Nephron (organoid): ENCODE results near the gene C6orf62.
"Not testable (repeated sequence)": the region's sequence is repeated elsewhere in the genome, so short reads cannot be mapped to it uniquely, and the experiment has no call there.

Source experiments
- H3K27ac Mint-ChIP-seq, 3 experiments: 2 replicates each; pipeline ENCODE4 v1.8.0; 2020; ENCODE audit warnings: mixed read lengths in 3 of 3, mild to moderate bottlenecking in 2 of 3, moderate library complexity in 1 of 3
- H3K27me3 Mint-ChIP-seq: 2 replicates; pipeline ENCODE4 v1.8.0; 2021; ENCODE audit warnings: low read depth, mild to moderate bottlenecking, moderate library complexity, mixed read lengths
- H3K36me3 Mint-ChIP-seq: 2 replicates; pipeline ENCODE4 v1.8.0; 2020; ENCODE audit warnings: low read depth, mixed read lengths
- H3K4me1 Mint-ChIP-seq: 2 replicates; pipeline ENCODE4 v1.8.0; 2020; ENCODE audit warnings: mixed read lengths
- H3K4me3 Mint-ChIP-seq, 3 experiments: 2 replicates each; pipeline ENCODE4 v1.8.0; 2020; ENCODE audit warnings: mild to moderate bottlenecking in 3 of 3, mixed read lengths in 3 of 3, moderate library complexity in 2 of 3
- H3K9me3 Mint-ChIP-seq: 2 replicates; pipeline ENCODE4 v1.8.0; 2020; ENCODE audit warnings: mixed read lengths
- CTCF ChIP-seq, 3 experiments: fragments of 200-600 bp; sonication (generic); IDR thresholded peaks; one replicate each; pipeline ENCODE4 v1.5.0; 2021; ENCODE audit warnings: antibody characterized with exemption in 3 of 3; ENCODE audit not compliant: unreplicated experiment in 3 of 3

The C6orf62 gene

DNA sequence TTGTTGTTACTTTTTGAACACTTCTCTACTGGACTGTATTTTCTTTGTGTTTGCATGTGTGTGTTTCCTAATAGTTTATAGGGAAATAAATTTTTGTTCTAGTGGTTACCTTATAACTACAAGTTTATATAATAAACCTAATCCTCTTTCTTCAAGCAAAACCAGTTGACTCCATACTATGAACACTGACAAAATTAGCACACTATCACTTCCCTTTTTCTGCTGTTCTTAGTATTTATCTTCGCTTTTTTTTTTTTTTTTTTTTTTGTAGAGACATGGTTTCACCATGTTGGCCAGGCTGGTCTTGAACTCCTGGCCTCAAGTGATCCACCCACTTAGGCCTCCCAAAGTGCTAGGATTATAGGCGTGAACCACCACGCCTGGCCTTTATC is 25.0 kb upstream of the C6orf62 start:
- no peaks in the 10 kb centered on the region for H3K36me3 Mint-ChIP-seq
- no peak overlapping the region for H3K27ac Mint-ChIP-seq
- H3K9me3 Mint-ChIP-seq: no peaks in the 10 kb centered on the region
- no peaks in the 10 kb centered on the region for H3K4me1 Mint-ChIP-seq
- no peak overlapping the region for H3K4me3 Mint-ChIP-seq
- TF ChIP-seq CTCF (IDR thresholded peaks at IDR 0.05; ENCODE audit: unreplicated experiment in 3 of 3): no peak
- H3K27me3 Mint-ChIP-seq: peaks cover 4% of the 10 kb centered on the region

GRCh38 chr6:24743265-24743943 is 24.4 kb upstream of the C6orf62 start:
- Mint-ChIP-seq H3K4me3 (no peak overlapping the region), H3K36me3 (no peaks in the 10 kb centered on the region), H3K4me1 (no peaks in the 10 kb centered on the region), H3K9me3 (no peaks in the 10 kb centered on the region), H3K27ac (no peak overlapping the region), H3K27me3 (peaks cover 4% of the 10 kb centered on the region)
- TF ChIP-seq CTCF (IDR thresholded peaks at IDR 0.05; ENCODE audit: unreplicated experiment in 3 of 3): no peak

- H3K36me3 Mint-ChIP-seq: no peaks in the 10 kb centered on the region
- no peak for TF ChIP-seq CTCF (IDR thresholded peaks at IDR 0.05; ENCODE audit: unreplicated experiment in 3 of 3)
- no peaks in the 10 kb centered on the region for H3K9me3 Mint-ChIP-seq
- H3K4me3 Mint-ChIP-seq: no peak overlapping the region
- H3K4me1 Mint-ChIP-seq: no peaks in the 10 kb centered on the region
- H3K27ac Mint-ChIP-seq: no peak overlapping the region
- peaks cover 4% of the 10 kb centered on the region for H3K27me3 Mint-ChIP-seq
Measured at GRCh38 chr6:24742216-24742738, 23.3 kb upstream of the C6orf62 start.

GRCh38 chr6:24740861-24741260 is 21.9 kb upstream of the C6orf62 start:
- H3K9me3 Mint-ChIP-seq: no peaks in the 10 kb centered on the region
- peaks cover 4% of the 10 kb centered on the region for H3K27me3 Mint-ChIP-seq
- no peaks in the 10 kb centered on the region for H3K36me3 Mint-ChIP-seq
- TF ChIP-seq CTCF (IDR thresholded peaks at IDR 0.05; ENCODE audit: unreplicated experiment in 3 of 3): no peak
- no peak overlapping the region for H3K4me3 Mint-ChIP-seq
- no peak overlapping the region for H3K27ac Mint-ChIP-seq
- no peaks in the 10 kb centered on the region for H3K4me1 Mint-ChIP-seq

- H3K4me3 Mint-ChIP-seq: no peak overlapping the region
- no peaks in the 10 kb centered on the region for H3K36me3 Mint-ChIP-seq
- H3K27ac Mint-ChIP-seq: no peak overlapping the region
- H3K9me3 Mint-ChIP-seq: no peaks in the 10 kb centered on the region
- H3K4me1 Mint-ChIP-seq: no peaks in the 10 kb centered on the region
- TF ChIP-seq CTCF (IDR thresholded peaks at IDR 0.05; ENCODE audit: unreplicated experiment in 3 of 3): no peak
- peaks cover 7% of the 10 kb centered on the region for H3K27me3 Mint-ChIP-seq
Measured at GRCh38 chr6:24738741-24739140, 19.8 kb upstream of the C6orf62 start.

DNA sequence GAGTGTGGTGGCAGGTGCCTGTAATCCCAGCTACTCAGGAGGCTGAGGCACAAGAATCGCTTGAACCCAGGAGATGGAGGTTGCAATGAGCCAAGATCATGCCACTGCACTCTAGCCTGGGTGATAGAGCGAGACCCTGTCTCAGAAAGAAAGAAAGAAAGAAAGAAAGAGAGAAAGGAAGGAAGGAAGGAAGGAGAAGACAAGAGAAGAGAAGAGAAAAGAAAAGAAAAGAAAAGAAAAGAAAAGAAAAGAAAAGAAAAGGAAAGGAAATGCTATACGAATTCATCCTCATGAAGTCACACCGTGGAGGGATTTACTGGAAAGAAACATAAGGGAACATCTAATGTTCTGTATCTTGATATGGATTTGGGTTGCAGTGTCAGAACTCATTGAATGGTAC is 15.8 kb upstream of the C6orf62 start:
- H3K4me3 Mint-ChIP-seq, H3K36me3 Mint-ChIP-seq, H3K27ac Mint-ChIP-seq, H3K27me3 Mint-ChIP-seq, H3K4me1 Mint-ChIP-seq: not testable (repeated sequence)
- peaks cover 17% of the 10 kb centered on the region for H3K9me3 Mint-ChIP-seq
